ENCODE measurements around the gene NBEA.
"Not testable (repeated sequence)": the region's sequence is repeated elsewhere in the genome, so short reads cannot be mapped to it uniquely, and the experiment has no call there.

NBEA gene

GRCh38 chr13:34951528-34951927 lies 9.5 kb downstream of the NBEA start:
- no peak for DNase-seq

DNA sequence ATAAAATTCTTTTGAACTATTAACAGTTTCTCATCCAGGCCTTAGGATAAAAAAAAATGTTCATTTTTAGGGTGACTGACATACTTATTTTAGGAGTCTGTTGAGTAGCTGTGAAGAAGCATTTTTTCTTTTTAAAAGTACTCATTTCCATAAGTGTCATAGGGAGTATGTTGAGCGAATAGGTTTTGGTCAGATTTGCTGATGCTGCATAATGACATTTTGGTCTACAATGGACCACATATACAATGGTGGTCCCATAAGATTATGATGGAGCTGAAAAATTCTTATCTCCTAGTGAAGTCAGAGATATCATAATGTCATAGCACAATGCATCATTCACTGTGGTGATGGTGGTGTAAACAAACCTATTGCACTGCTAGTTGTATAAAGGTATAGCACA lies 17.4 kb downstream of the NBEA start:
- DNase-seq: no peak

DNA sequence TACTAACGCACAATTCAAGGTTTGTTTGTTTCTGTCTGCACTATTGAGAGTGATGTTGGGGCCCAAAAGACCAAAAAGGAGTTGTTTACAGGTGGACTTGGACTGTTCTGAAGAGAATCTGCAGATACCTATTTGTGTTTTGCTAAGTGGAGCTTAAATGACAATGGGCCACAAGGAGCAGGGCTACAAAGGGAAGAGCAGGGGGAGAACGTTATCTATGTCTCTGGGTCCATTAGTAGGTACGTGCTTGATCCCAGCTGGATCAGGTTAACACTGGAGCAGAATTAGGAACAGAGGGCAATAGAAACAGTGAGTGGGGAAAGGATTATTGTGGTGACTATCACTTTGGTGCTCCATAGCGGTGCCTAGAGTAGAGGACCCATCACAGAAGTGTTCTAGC lies 22.5 kb downstream of the NBEA start:
- no peak for DNase-seq

DNA sequence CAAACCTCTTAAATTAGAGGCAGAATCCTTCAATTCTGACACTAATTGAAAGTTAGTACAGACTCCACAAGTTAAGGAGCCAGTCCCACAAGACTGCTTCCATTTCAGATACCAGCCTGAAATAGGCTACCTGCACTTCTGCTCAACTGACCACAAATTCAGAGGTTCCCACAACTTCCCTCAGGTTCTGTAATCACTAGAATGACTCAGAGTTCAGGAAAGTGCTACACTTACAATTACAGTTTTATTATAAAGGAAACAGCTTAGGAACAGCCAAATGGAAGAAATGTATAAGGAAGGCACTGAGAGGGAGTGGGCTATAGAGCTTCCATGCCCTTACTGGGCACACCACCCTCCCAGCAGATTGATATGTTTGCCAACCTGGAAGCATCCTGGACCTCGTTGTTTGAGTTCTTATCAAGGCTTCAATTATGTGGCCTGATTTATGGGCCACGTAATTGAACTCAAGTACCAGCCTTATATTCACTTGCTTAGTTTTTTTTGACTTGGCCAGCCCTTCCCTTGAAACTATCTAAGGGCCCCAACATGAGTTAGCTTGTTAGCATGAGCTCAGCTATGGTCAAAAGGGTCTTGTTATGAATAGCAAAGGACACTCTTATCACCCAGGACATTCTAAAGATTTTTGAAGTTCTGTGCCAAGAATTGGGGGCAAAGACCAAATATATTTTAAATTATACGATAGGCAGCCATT lies 25.9 kb downstream of the NBEA start:
- no peak for DNase-seq

GRCh38 chr13:34969539-34969938 lies 27.5 kb downstream of the NBEA start:
- DNase-seq: not testable (repeated sequence)

DNA sequence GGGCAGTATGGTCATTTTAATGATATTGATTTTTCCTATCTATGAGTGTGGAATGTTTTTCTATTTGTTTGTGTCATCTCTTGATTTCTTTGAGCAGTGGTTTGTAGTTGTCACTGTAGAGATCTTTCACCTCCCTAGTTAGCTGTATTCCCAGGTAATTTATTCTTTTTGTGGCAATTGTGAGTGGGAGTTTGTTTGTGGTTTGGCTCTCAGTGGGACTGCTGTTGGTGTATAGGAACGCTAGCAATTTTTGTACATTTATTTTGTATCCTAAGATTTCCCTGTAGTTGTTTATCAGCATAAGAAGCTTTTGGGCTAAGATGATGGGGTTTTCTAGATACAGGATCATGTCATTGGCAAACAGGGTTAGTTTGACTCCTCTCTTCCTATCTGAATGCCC lies 28.9 kb downstream of the NBEA start:
- DNase-seq: no peak

DNA sequence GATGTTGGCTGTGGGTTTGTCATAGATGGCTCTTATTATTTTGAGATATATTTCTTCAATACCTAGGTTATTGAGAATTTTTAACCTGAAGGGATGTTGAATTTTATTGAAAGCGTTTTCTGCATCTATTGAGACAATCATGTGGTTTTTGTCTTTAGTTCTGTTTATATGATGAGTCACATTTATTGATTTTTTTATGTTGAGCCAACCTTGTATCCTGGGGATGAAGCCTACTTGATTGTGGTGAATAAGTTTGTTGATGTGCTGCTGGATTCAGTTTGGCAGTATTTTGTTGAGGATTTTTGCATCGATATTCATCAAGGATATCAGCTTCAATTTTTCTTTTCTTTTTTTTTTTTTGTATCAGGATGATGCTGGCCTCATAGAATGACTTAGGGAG lies 29.4 kb downstream of the NBEA start:
- no peak for DNase-seq

DNA sequence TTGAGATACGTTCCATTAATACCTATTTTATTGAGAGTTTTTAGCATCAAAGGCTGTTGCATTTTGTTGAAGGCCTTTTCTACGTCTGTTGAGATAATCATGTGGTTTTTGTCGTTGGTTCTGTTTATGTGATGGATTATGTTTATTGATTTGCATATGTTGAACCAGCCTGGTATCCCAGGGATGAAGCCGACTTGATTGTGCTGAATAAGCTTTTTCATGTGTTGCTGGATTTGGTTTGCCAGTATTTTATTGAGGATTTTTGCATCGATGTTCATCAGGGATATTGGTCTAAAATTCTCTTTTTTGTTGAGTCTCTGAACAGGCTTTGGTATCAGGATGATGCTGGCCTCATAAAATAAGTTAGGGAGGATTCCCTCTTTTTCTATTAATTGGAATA lies 43.1 kb downstream of the NBEA start:
- DNase-seq: not testable (repeated sequence)

DNA sequence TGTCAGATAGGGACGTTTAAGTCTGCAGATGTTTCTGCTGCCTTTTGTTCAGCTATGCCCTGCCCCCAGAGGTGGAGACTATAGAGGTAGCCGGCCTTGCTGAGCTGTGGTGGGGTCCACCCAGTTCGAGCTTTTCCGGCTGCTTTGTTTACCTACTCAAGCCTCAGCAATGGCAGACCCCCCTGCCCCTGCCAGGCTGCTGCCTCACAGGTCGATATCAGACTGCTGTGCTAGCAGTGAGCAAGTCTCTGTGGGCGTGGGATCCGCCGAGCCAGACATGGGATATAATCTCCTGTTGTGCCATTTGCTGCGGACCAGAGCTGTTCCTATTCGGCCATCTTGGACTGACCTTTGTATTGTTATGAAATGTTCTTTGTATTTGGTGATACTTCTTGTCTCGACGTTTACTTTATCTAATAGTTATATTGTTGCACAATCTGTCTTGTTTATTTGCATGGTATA lies 46.3 kb downstream of the NBEA start:
- no peak for DNase-seq

DNA sequence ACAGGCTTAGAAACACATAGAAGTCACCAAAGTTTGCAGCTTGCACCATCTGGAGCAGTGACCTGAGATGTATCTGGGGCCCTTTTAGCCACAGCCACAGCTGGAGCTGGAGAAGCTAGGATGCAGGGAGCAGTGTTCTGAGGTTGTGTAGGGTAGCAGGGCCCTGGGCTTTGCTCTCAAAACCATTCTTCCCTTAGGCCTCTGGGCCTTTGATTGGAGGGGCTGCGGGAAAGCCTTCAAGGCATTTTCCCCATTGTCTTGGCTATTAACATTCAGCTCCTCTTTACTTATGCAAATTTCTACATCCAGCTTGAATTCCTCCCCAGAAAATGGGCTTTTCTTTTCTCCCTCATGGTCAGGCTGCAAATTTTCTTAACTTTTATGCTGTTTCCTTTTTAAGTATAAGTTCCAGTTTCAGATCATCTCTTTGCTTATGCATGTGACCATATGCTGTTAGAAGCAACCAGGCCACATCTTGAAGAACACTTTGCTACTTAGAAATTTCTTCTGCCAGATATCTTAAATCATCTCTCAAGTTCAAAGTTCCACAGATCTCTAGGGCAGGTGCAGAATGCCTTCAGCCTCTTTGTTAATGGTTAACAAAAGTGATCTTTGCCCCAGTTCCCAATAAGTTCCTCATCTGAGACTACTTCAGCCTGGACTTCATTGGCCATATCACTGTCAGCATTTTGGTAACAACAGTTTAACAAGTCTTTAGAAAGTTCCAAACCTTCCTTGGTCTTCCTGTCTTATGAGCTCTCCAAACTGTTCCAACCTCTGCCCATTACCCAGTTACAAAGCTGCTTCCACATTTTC lies 48.5 kb downstream of the NBEA start:
- DNase-seq: no peak

DNA sequence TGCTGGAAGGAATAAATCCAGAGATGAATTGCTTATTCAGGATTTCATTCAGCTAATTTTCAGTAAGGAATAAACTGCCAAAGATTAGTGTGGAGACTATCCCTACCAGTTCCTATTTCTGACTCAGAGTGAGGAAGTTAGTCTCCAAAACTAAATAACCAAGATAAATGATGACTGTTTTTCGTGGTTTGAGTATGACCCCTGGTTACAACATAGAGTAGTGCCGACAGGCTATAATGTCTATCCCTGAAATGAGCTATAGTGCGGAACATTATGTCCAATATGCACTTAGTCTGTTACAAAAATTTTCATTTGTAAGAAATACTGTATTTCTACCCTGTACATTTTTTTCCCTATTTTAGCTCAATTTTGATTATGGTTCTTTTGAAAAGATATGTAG lies 51.4 kb downstream of the NBEA start:
- peak; percentile 6 for DNase-seq

- not testable (repeated sequence) for DNase-seq
Observed at GRCh38 chr13:35003734-35004133, 61.7 kb downstream of the NBEA start.

DNA sequence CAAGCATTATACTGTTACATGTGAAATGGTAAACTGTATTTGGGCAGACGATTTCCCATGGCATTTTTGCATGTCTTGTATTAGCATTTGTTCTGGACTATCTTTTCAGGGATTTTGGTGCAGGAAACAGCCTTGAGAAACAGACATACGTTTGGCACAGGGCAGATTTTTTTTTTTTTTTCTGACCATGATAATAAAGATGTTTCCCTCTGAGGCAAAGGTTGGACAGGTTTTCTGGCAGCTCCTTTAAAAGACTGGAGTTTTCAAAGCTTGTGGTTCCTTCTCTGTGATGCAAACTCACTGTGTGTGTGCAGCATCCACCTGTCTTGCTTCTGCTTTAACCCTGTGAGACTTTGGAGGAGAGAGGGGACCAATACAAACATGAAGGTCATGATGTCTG lies 63.0 kb downstream of the NBEA start:
- DNase-seq: no peak

DNA sequence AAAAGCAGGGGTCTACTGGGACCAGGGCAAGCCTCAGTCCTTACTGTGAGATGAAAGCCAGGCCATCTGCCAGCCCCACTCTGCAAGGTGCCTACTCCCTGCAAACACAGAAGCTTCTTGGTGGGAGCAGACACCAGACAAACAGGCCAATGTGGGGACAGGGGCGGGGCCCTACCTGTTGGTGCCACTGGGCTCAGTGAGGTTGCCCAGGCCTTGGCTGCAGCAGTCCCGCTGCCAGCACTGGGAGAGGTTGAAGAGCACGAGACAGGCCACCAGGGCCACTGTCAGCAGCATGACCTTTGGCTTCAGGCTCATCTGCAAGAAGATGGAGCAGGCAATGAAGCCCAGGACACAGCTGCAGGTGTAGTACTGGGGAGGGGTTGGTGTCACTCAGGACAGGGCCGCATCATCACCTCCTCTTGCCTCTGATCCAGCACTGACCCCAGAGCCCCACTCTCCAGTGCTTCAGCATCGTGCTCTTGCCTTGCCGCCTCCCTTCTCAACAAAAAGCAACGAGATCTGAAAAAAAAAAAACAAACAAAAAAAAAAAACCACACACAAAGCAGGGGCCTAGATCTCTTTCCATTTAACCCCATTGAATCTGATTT lies 72.6 kb downstream of the NBEA start:
- DNase-seq: no peak

GRCh38 chr13:35016362-35017112 lies 74.5 kb downstream of the NBEA start:
- no peak for DNase-seq

DNA sequence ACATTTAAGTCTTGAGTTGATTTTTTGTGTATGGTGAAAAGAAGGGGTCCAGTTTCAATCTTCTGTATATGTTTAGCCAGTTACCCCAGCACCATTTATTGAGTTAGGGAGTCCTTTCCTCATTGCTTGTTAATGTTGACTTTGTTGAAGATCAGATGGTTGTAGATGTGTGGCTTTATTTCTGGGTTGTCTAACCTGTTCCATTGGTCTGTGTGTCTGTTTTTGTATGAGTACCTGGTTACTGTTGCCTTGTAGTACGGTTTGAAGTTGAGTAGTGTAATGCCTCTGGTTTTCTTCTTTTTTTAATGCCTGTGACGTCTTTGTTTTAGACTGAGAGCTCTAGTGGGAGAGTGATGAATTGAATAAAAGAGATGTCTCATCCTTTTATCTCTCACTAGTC lies 83.2 kb downstream of the NBEA start:
- DNase-seq: no peak

- no peak for DNase-seq
Observed at GRCh38 chr13:35028338-35028867, 86.3 kb downstream of the NBEA start.

GRCh38 chr13:35039012-35039411 lies 96.9 kb downstream of the NBEA start:
- DNase-seq: no peak

- DNase-seq: no peak
Observed at GRCh38 chr13:35046587-35046986, 104.5 kb downstream of the NBEA start.

DNA sequence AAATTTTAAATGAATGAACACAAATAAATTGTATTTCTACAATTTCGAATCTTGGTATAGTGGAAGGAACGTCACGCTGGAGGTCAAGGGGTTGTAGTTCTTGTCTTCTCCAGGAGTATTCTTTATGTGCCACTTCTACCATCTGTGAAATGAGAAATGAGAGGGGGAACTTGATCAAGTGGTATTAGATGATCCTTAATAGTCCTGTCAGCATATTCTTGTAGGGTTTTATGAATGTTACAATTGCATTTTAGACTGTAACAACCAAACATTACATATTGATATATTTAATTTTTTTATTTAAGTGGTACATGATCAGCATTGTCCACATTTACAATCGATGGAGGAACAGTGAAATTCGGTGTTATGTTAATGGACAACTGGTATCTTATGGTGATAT lies 113.6 kb downstream of the NBEA start:
- no peak for DNase-seq

- DNase-seq: no peak
Observed at GRCh38 chr13:35057858-35058257, 115.8 kb downstream of the NBEA start.

DNA sequence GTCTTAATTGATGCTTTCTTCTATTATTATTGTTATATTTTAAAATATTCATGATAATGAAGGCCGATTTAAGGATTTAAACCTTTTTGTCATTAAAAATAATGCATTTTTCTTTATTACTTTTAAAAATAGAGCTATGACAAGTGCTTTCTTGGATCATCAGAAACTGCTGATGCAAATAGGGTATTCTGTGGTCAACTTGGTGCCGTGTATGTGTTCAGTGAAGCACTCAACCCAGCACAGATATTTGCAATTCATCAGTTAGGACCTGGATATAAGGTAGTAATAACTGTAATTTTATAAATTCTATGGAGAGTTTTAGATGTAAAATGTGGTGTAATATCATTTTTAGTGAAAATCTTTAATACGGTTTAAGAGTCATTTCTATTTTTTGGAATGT lies 116.5 kb downstream of the NBEA start:
- not testable (repeated sequence) for DNase-seq

DNA sequence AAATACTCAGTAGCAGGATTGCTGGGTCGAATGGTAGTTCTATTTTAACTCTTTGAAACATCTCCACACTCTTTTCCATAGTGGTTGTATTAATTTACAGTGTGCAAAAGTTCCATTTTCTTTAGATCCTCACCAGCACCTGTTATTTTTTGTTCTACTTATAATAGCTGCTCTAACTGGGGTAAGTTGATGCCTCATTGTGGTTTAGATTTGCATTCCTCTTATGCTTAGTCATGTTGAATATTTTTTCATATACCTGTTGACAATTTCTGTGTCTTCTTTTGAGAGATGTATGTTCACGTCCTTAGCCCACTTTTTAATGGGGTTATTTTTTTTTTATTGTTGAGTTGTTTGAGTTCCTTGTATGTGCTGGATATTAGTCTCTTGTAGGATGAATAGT lies 144.6 kb downstream of the NBEA start:
- no peak for DNase-seq
